HFF-Myc (cell line): ENCODE data around the gene FGA.

Experiments used
- DNase-seq: peaks from one replicate; pipeline ENCODE4 v3.0.0-alpha.2; 2011; ENCODE audit warnings: low read depth; ENCODE audit errors: extremely low read depth
- H3K4me3 ChIP-seq: replicated peaks from 2 replicates; pipeline ENCODE4 v1.5.1; 2011; ENCODE audit warnings: low read depth, mild to moderate bottlenecking, control low read depth, low read length
- CTCF ChIP-seq: IDR thresholded peaks from 2 replicates; pipeline ENCODE4 v1.5.1; 2012; ENCODE audit warnings: mild to moderate bottlenecking, low read depth, low read length, control low read depth; ENCODE audit errors: missing control alignments

FGA gene

GRCh38 chr4:154609532-154609931 lies 19.0 kb upstream of the FGA start:
- TF ChIP-seq CTCF = no peak
- no peak overlapping the region for H3K4me3 ChIP-seq

DNA sequence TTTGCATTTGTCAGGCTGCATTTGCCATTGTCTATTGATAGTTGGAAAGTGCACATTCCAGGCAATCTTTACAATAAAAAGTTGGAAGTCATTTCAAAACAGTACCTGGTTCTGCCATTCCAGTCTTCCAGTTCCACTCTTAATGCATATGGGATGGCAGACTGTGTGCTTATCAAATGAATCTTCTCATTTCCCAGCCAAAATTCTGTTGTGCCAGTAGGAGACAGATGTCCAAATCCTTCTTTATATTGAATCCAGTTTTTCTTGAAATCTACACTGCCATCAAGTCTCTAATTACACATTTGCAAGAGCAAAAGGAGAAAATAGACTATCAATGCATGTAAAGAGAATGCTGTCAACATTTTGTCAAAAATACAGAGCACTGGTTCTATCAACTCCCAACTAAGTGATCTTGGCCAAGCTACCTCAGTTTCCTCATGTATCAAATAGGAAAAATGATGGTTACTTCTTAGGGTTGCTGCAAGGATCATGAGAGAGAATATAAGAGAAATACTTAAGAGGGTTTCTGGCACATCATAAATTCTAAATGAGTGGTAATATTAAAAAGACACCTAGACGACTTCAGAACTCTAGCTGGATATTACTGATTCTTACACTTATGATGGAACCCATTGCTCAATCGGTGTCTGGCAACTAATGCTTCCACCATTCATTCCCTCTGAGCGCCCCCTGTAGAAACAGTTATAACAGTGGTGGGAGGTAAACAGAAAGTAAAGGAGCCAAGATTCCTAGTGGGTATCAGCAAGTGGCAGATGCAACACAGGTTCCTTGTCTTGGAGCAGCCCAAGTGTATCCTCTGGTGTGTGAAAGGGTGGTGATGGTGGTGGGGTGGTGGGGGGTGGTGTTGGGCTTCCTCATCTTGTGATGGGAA lies 18.1 kb upstream of the FGA start:
- TF ChIP-seq CTCF = no peak
- no peak for DNase-seq
- no peak overlapping the region for H3K4me3 ChIP-seq

More at GRCh38 chr4:154609532-154609931, 19.0 kb upstream of the FGA start:
- no peak for DNase-seq

- DNase-seq = no peak
- H3K4me3 ChIP-seq = no peak overlapping the region
- no peak for TF ChIP-seq CTCF
These were observed 16.5 kb upstream of the FGA start for GRCh38 chr4:154606728-154607723.

GRCh38 chr4:154604696-154605200 lies 14.2 kb upstream of the FGA start:
- DNase-seq = no peak
- no peak for TF ChIP-seq CTCF
- H3K4me3 ChIP-seq = no peak overlapping the region

DNA sequence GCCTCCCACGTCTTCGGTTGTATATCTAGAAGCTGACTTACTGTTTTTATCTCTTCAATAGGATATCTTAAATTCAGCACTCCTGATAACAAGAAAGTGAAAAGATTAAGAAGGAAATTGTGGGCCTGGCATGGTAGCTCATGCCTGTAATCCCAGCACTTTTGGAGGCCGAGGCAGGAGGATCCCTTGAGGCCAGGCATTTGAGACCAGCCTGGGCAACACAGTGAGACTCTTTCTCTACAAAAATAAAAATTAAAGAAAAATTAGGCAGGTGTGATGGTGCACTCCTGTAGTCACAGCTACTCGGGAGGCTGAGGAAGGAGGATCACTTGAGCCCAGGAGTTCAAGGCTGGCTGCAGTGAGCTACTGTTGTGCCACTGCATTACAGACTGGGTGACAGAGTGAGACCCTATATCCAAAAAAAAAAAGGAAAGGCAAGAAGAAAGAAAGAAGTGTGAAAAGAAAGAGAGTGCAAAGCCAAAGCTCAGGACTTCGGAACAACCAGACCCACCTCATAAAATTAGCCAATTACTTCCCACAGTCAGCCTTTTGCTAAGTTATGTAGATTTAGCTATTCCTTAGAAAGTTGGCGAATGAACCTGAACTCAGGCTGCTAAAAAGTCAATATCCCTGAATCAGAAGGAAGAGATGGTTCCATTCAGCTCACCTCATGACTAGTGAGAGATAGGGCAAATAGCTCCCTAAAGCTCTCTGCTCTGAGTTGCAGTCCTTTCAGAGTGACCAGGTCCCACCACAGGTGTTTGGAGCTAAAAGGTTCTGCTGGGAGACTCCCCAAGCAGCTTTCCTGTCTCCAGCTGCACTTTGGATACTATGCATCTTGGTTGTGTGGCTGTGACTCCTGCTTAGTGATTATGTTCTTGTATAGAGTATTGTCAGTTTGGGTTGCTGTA lies 12.7 kb upstream of the FGA start:
- no peak overlapping the region for H3K4me3 ChIP-seq
- no peak for DNase-seq
- TF ChIP-seq CTCF = no peak

- DNase-seq = no peak
- no peak for TF ChIP-seq CTCF
- no peak overlapping the region for H3K4me3 ChIP-seq
These were observed 12.0 kb upstream of the FGA start for GRCh38 chr4:154602404-154603020.
